Measurements from ENCODE around the gene SPP1.

DNA sequence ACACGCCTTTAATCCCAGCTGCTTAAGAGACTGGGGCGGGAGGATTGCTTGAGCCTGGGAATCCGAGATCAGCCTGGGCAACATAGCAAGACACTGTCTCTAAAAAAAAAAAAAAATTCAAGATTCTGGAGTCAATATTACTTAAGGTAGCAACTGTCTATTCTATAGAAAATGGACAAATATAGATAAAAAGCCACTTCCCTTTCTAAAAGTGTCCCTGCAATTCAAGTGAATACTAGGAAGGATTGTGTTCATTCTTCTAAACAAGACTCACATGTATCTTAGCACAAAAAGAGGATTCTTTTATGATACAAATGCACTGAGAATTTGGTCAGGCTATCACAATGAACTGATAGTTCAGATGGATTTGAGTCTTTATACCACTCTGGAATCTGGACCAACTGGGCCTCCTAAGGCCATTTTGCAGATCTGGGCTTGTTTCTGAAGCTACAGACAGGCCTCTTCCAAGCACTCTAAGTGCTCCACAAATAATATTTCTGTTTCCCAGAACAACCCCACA, 38.9 kb downstream of the SPP1 start:
- TF ChIP-seq, protein P1, sequence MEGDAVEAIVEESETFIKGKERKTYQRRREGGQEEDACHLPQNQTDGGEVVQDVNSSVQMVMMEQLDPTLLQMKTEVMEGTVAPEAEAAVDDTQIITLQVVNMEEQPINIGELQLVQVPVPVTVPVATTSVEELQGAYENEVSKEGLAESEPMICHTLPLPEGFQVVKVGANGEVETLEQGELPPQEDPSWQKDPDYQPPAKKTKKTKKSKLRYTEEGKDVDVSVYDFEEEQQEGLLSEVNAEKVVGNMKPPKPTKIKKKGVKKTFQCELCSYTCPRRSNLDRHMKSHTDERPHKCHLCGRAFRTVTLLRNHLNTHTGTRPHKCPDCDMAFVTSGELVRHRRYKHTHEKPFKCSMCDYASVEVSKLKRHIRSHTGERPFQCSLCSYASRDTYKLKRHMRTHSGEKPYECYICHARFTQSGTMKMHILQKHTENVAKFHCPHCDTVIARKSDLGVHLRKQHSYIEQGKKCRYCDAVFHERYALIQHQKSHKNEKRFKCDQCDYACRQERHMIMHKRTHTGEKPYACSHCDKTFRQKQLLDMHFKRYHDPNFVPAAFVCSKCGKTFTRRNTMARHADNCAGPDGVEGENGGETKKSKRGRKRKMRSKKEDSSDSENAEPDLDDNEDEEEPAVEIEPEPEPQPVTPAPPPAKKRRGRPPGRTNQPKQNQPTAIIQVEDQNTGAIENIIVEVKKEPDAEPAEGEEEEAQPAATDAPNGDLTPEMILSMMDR (IDR thresholded peaks at IDR 0.05): no peak
- TF ChIP-seq POLR2A (IDR thresholded peaks at IDR 0.05): no peak

All from thyroid gland (tissue), 4 donors.